Measurements from ENCODE around the gene CCBE1.

Gene CCBE1

GRCh38 chr18:59466980-59467379 lies 230.2 kb downstream of the CCBE1 start:
- no peak overlapping the region for H3K9ac ChIP-seq (ENCODE audit: insufficient read length, low read depth)
- H3K36me3 ChIP-seq (ENCODE audit: insufficient read depth, insufficient read length, low read length): no peaks in the 10 kb centered on the region
- H3K4me3 ChIP-seq (ENCODE audit: insufficient read length, low read depth): no peak overlapping the region
- no peaks in the 10 kb centered on the region for H3K27me3 ChIP-seq (ENCODE audit: insufficient read depth, insufficient read length)
- TF ChIP-seq YY1 (IDR thresholded peaks at IDR 0.05; ENCODE audit: insufficient read depth, insufficient read length) (no peak), SUZ12 (IDR thresholded peaks at IDR 0.05; ENCODE audit: extremely low read depth, insufficient read depth, insufficient read length) (no peak), ZNF274 (IDR thresholded peaks at IDR 0.05; ENCODE audit: low read depth, low read length) (no peak)
- no peak for DNase-seq (ENCODE audit: low read depth, low spot score)
- H3K4me1 ChIP-seq (ENCODE audit: insufficient read depth, insufficient read length): no peaks in the 10 kb centered on the region
- no peaks in the 10 kb centered on the region for H3K9me3 ChIP-seq (ENCODE audit: insufficient read depth, low read length)

DNA sequence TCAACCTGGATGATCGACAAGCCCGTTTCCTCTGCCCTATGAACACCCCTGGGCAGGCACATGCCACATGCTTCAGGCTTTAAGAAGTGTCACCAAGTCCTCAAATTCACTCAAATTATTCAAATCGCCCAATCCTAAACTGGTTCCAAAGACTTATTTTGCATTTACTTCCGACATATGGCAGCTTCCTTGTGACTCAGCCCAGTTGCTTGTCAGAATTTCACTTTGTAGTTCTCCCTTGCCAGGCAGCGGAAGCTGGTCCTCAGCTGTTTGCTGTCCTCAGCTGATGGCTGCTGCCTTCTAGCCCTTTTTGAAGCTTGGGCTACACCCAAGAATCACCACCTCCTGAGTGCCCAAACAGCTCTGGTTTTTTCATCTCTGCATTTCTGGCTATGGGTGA lies 232.7 kb downstream of the CCBE1 start:
- Histone ChIP-seq H3K9me3 (ENCODE audit: insufficient read depth, low read length) (no peaks in the 10 kb centered on the region), H3K9ac (ENCODE audit: insufficient read length, low read depth) (no peak overlapping the region), H3K36me3 (ENCODE audit: insufficient read depth, insufficient read length, low read length) (no peaks in the 10 kb centered on the region), H3K4me3 (ENCODE audit: insufficient read length, low read depth) (no peak overlapping the region), H3K4me1 (ENCODE audit: insufficient read depth, insufficient read length) (no peaks in the 10 kb centered on the region), H3K27me3 (ENCODE audit: insufficient read depth, insufficient read length) (no peaks in the 10 kb centered on the region)
- no peak for DNase-seq (ENCODE audit: low read depth, low spot score)
- no peak for TF ChIP-seq SUZ12 (IDR thresholded peaks at IDR 0.05; ENCODE audit: extremely low read depth, insufficient read depth, insufficient read length)
- no peak for TF ChIP-seq ZNF274 (IDR thresholded peaks at IDR 0.05; ENCODE audit: low read depth, low read length)
- TF ChIP-seq YY1 (IDR thresholded peaks at IDR 0.05; ENCODE audit: insufficient read depth, insufficient read length): no peak

DNA sequence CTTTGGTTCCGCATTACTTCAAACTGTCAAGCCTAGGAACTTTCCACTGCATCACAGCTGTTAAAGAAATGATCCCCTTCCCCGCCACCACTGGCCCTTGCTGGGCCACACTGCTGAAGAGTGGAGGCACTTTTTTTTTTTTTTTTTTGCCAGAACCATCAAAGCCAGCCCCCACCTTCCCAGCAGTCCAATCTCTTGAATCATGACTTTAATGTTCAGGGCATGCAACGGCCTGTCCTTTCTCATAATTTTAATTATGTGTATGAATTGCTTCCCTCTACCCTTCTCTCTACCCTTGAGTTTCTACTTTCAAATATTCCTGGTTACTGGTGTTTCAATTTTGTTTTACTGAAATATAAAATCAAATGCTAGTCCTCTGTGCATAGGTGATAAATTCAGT lies 236.1 kb downstream of the CCBE1 start:
- no peak for DNase-seq (ENCODE audit: low read depth, low spot score)
- no peaks in the 10 kb centered on the region for H3K9me3 ChIP-seq (ENCODE audit: insufficient read depth, low read length)
- H3K9ac ChIP-seq (ENCODE audit: insufficient read length, low read depth): no peak overlapping the region
- no peaks in the 10 kb centered on the region for H3K27me3 ChIP-seq (ENCODE audit: insufficient read depth, insufficient read length)
- no peaks in the 10 kb centered on the region for H3K4me1 ChIP-seq (ENCODE audit: insufficient read depth, insufficient read length)
- TF ChIP-seq YY1 (IDR thresholded peaks at IDR 0.05; ENCODE audit: insufficient read depth, insufficient read length) (no peak), SUZ12 (IDR thresholded peaks at IDR 0.05; ENCODE audit: extremely low read depth, insufficient read depth, insufficient read length) (no peak), ZNF274 (IDR thresholded peaks at IDR 0.05; ENCODE audit: low read depth, low read length) (no peak)
- H3K36me3 ChIP-seq (ENCODE audit: insufficient read depth, insufficient read length, low read length): no peaks in the 10 kb centered on the region
- no peak overlapping the region for H3K4me3 ChIP-seq (ENCODE audit: insufficient read length, low read depth)

DNA sequence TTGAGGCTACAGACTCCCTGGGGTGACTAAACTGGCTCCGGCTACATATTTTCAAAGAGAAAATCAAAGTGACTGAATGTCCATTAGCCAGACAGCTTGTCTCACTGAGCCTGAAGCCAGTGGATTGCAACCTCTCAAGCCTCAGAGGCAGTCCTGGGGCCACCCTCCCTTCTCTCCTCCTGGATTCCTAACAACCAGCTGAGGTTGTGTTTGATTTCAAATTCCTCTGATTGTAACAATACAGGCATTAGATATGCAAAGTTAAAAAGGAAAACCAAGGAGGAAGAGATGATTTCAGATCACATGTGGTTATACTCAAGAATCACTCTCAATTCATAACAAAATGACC lies 237.2 kb downstream of the CCBE1 start:
- no peak for TF ChIP-seq YY1 (IDR thresholded peaks at IDR 0.05; ENCODE audit: insufficient read depth, insufficient read length)
- no peak for TF ChIP-seq ZNF274 (IDR thresholded peaks at IDR 0.05; ENCODE audit: low read depth, low read length)
- TF ChIP-seq SUZ12 (IDR thresholded peaks at IDR 0.05; ENCODE audit: extremely low read depth, insufficient read depth, insufficient read length): no peak
- no peaks in the 10 kb centered on the region for H3K9me3 ChIP-seq (ENCODE audit: insufficient read depth, low read length)
- H3K4me3 ChIP-seq (ENCODE audit: insufficient read length, low read depth): no peak overlapping the region
- no peaks in the 10 kb centered on the region for H3K4me1 ChIP-seq (ENCODE audit: insufficient read depth, insufficient read length)
- H3K27me3 ChIP-seq (ENCODE audit: insufficient read depth, insufficient read length): no peaks in the 10 kb centered on the region
- no peaks in the 10 kb centered on the region for H3K36me3 ChIP-seq (ENCODE audit: insufficient read depth, insufficient read length, low read length)
- no peak overlapping the region for H3K9ac ChIP-seq (ENCODE audit: insufficient read length, low read depth)
- no peak for DNase-seq (ENCODE audit: low read depth, low spot score)

GRCh38 chr18:59459369-59460071 lies 237.7 kb downstream of the CCBE1 start:
- Histone ChIP-seq H3K9ac (ENCODE audit: insufficient read length, low read depth) (no peak overlapping the region), H3K27me3 (ENCODE audit: insufficient read depth, insufficient read length) (no peaks in the 10 kb centered on the region), H3K9me3 (ENCODE audit: insufficient read depth, low read length) (no peaks in the 10 kb centered on the region), H3K4me3 (ENCODE audit: insufficient read length, low read depth) (no peak overlapping the region), H3K36me3 (ENCODE audit: insufficient read depth, insufficient read length, low read length) (no peaks in the 10 kb centered on the region), H3K4me1 (ENCODE audit: insufficient read depth, insufficient read length) (no peaks in the 10 kb centered on the region)
- TF ChIP-seq SUZ12 (IDR thresholded peaks at IDR 0.05; ENCODE audit: extremely low read depth, insufficient read depth, insufficient read length) (no peak), YY1 (IDR thresholded peaks at IDR 0.05; ENCODE audit: insufficient read depth, insufficient read length) (no peak), ZNF274 (IDR thresholded peaks at IDR 0.05; ENCODE audit: low read depth, low read length) (no peak)
- no peak for DNase-seq (ENCODE audit: low read depth, low spot score)

DNA sequence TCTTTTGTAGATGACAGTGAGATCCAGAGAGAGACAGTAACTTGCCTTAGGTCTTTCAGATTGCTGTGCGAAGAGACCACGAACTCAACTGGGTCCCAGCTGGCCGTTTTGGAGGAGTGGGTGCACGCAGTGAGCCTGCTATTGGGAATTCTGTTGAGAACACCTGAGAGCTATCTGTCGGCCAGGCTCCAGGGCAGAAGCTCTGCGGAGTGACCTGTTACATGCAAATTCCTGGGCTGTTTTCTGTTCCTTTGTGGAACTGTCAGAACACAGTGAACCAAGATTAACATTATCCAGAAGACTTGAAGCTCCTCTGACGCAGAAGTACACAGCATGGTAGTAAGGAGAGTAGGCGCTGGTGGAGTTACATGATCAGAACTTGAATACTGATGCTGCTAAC lies 238.6 kb downstream of the CCBE1 start:
- no peaks in the 10 kb centered on the region for H3K36me3 ChIP-seq (ENCODE audit: insufficient read depth, insufficient read length, low read length)
- H3K27me3 ChIP-seq (ENCODE audit: insufficient read depth, insufficient read length): no peaks in the 10 kb centered on the region
- TF ChIP-seq ZNF274 (IDR thresholded peaks at IDR 0.05; ENCODE audit: low read depth, low read length) (no peak), SUZ12 (IDR thresholded peaks at IDR 0.05; ENCODE audit: extremely low read depth, insufficient read depth, insufficient read length) (no peak), YY1 (IDR thresholded peaks at IDR 0.05; ENCODE audit: insufficient read depth, insufficient read length) (no peak)
- no peaks in the 10 kb centered on the region for H3K4me1 ChIP-seq (ENCODE audit: insufficient read depth, insufficient read length)
- H3K9me3 ChIP-seq (ENCODE audit: insufficient read depth, low read length): no peaks in the 10 kb centered on the region
- no peak overlapping the region for H3K9ac ChIP-seq (ENCODE audit: insufficient read length, low read depth)
- DNase-seq (ENCODE audit: low read depth, low spot score): no peak
- no peak overlapping the region for H3K4me3 ChIP-seq (ENCODE audit: insufficient read length, low read depth)

DNA sequence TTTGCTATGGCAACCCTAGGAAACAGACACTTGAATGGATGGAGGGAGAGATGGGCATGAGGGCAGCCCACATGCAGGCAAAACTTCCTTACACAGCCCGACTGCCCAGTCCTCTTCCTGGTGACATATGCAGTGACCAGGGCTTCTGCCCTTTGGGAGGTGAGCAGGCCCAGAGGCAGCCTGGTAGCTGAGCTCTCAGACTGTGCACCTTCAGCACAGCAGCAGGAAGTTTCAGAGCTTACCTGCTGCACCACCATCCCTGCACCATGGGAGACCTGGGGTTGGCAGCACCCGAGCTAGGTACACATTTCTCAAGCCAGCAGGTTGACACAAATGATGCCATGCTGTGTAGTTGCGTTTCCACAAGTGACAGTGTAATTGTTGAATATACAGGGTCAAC lies 240.6 kb downstream of the CCBE1 start:
- H3K27me3 ChIP-seq (ENCODE audit: insufficient read depth, insufficient read length): no peaks in the 10 kb centered on the region
- TF ChIP-seq SUZ12 (IDR thresholded peaks at IDR 0.05; ENCODE audit: extremely low read depth, insufficient read depth, insufficient read length): no peak
- TF ChIP-seq ZNF274 (IDR thresholded peaks at IDR 0.05; ENCODE audit: low read depth, low read length): no peak
- TF ChIP-seq YY1 (IDR thresholded peaks at IDR 0.05; ENCODE audit: insufficient read depth, insufficient read length): no peak
- no peak for DNase-seq (ENCODE audit: low read depth, low spot score)

More for the DNA sequence above, 240.6 kb downstream of the CCBE1 start:
- no peaks in the 10 kb centered on the region for H3K36me3 ChIP-seq (ENCODE audit: insufficient read depth, insufficient read length, low read length)
- no peak overlapping the region for H3K4me3 ChIP-seq (ENCODE audit: insufficient read length, low read depth)
- H3K9me3 ChIP-seq (ENCODE audit: insufficient read depth, low read length): no peaks in the 10 kb centered on the region
- H3K9ac ChIP-seq (ENCODE audit: insufficient read length, low read depth): no peak overlapping the region
- no peaks in the 10 kb centered on the region for H3K4me1 ChIP-seq (ENCODE audit: insufficient read depth, insufficient read length)

Data from NT2/D1 (cell line).